ENCODE measurements around the gene ZNF581.

GRCh38 chr19:55667511-55667910 lies 24.1 kb downstream of the ZNF581 start:
- no peak for TF ChIP-seq ZBTB20 (tag by site-specific recombination; IDR thresholded peaks at IDR 0.05)
- no peak for TF ChIP-seq CTCF (tag by site-specific recombination; IDR thresholded peaks at IDR 0.05)
- TF ChIP-seq GLI4 (tag by site-specific recombination; IDR thresholded peaks at IDR 0.05): no peak
- TF ChIP-seq ZBTB7A (tag by site-specific recombination; IDR thresholded peaks at IDR 0.05; ENCODE audit: low read depth): no peak
- TF ChIP-seq ZNF423 (tag by site-specific recombination; IDR thresholded peaks at IDR 0.05): no peak
- no peak for TF ChIP-seq ZNF645 (tag by site-specific recombination; IDR thresholded peaks at IDR 0.05)
- TF ChIP-seq ZNF175 (tag by site-specific recombination; IDR thresholded peaks at IDR 0.05): no peak
- no peak for TF ChIP-seq ZNF704 (tag by site-specific recombination; IDR thresholded peaks at IDR 0.05)
- no peak for TF ChIP-seq ZNF184 (tag by site-specific recombination; IDR thresholded peaks at IDR 0.05)
- TF ChIP-seq ZNF658 (tag by site-specific recombination; IDR thresholded peaks at IDR 0.05): no peak
- TF ChIP-seq ZNF169 (tag by site-specific recombination; IDR thresholded peaks at IDR 0.05): no peak
- no peak for TF ChIP-seq ZNF549 (tag by site-specific recombination; IDR thresholded peaks at IDR 0.05)
- TF ChIP-seq RBAK (tag by site-specific recombination; IDR thresholded peaks at IDR 0.05): no peak
- TF ChIP-seq ZNF266 (tag by site-specific recombination; IDR thresholded peaks at IDR 0.05; ENCODE audit: low read depth): no peak
